Measurements from ENCODE around the gene TCP11L2. TPM values are rescaled to one million over a fixed set of nuclear protein-coding genes. Genes with fewer than 3 reads are reported as not detected.

The TCP11L2 gene
- total and polyA plus RNA-seq, 2 of the 8 experiments (the other 6 are each of a cell fraction or from before 2014, with no cell fraction given) = 2.1 to 7.1 TPM

DNA sequence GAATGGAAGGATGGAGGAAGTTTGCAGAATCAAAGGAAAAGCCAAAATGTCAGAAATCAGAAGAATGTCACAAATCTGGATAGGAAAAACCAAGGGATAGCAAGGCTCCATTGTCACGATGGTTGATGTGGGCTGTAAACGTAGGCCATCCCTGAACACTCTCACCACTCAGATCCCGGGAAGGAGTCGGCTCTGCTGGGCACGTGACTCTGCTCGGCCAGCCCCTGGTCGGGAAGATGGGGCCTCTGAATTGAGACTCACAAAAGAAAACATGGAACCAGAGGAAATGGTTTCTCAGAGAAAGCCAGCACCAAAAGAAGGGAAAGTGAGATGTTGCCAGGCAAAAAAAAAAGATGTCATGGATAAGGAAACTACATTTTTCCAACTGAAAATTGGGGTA is 26.2 kb downstream of the TCP11L2 start:
- Histone ChIP-seq H3K9me3 (ENCODE audit: insufficient read depth in 2 of 2, low read depth in 1 of 2, low read length in 1 of 2) (peaks cover 0 to 5% of the 10 kb centered on the region in 2 experiments; a peak in 3 of 4 replicates), H4K5ac (ENCODE audit: insufficient read length, low read depth, low read length) (no peak overlapping the region), H3K9ac (replicated peaks in 1 of 4; ENCODE audit: extremely low read depth in 1 of 4, low read depth in 3 of 4, low read length in 3 of 4) (no peak overlapping the region), H2BK120ac (replicated peaks; ENCODE audit: low read depth, low read length) (no peak overlapping the region), H3K4me3 (ENCODE audit: extremely low read depth in 1 of 4, insufficient read depth in 2 of 4, low read depth in 3 of 4, low read length in 4 of 4) (no peak overlapping the region), H2BK15ac (ENCODE audit: low read length) (no peak overlapping the region), H3K4ac (replicated peaks; ENCODE audit: insufficient read length, low read depth, low read length) (no peak overlapping the region), H3K23ac (ENCODE audit: insufficient read length) (no peak overlapping the region), H4K91ac (replicated peaks; ENCODE audit: insufficient read length, low read length) (no peak overlapping the region), H4K8ac (ENCODE audit: extremely low read depth, insufficient read depth, low read length) (no peak overlapping the region), H2BK12ac (ENCODE audit: low read depth, low read length) (no peak overlapping the region), H3K27ac (ENCODE audit: low read depth, low read length) (no peak overlapping the region), H3K79me1 (ENCODE audit: low read depth, low read length) (no peaks in the 10 kb centered on the region), H3K4me2 (ENCODE audit: insufficient read depth in 1 of 2, low read depth in 2 of 2, low read length in 2 of 2) (no peak overlapping the region), H4K20me1 (replicated peaks in 1 of 2; ENCODE audit: control insufficient read depth in 1 of 2, insufficient read depth in 2 of 2, low read length in 2 of 2) (no peaks in the 10 kb centered on the region), H2AK5ac (ENCODE audit: low read depth, low read length) (no peak overlapping the region), H3K23me2 (ENCODE audit: low read depth, low read length) (no peaks in the 10 kb centered on the region; the same call in 1 of the 2 replicates), H3K14ac (ENCODE audit: insufficient read length) (no peak overlapping the region), H3K4me1 (replicated peaks in 1 of 4; ENCODE audit: control insufficient read depth in 3 of 4, insufficient read depth in 4 of 4, low read length in 3 of 4) (peaks cover 2 to 6% (median 4%) of the 10 kb centered on the region in 4 experiments; a peak in 4 of 7 replicates), H3K79me2 (ENCODE audit: control insufficient read depth in 1 of 2, insufficient read depth in 2 of 2, low read length in 2 of 2) (no peaks in the 10 kb centered on the region), H2AFZ (ENCODE audit: low read length) (no peak overlapping the region), H3K18ac (ENCODE audit: extremely low read depth, low read length) (no peak overlapping the region), H3K56ac (replicated peaks; ENCODE audit: insufficient read length, low read depth, low read length) (no peak overlapping the region), H3K27me3 (replicated peaks in 1 of 4; ENCODE audit: control insufficient read depth in 3 of 4, extremely low read depth in 1 of 4, insufficient read depth in 3 of 4, low read length in 3 of 4) (peaks cover 0 to 5% (median 1%) of the 10 kb centered on the region in 4 experiments; a peak in 3 of 7 replicates), H3K36me3 (ENCODE audit: control insufficient read depth in 2 of 4, insufficient read depth in 4 of 4, low read length in 3 of 4) (no peaks in the 10 kb centered on the region; a peak in 1 of 8 replicates), H2BK20ac (ENCODE audit: low read length) (no peak overlapping the region), H2BK5ac (ENCODE audit: low read depth, low read length) (no peak overlapping the region)
- DNase-seq (ENCODE audit: low read depth in 1 of 2, low spot score in 2 of 2) (no peak), FAIRE-seq (no peak)
- TF ChIP-seq ZNF274 (IDR thresholded peaks at IDR 0.05; ENCODE audit: borderline replicate concordance, extremely low read depth, low read length) (no peak), GABPA (IDR thresholded peaks at IDR 0.05; ENCODE audit: borderline replicate concordance, insufficient read depth, low read length) (no peak), FOSL1 (IDR thresholded peaks at IDR 0.05; ENCODE audit: insufficient read depth, low read depth, low read length) (no peak), RAD21 (IDR thresholded peaks at IDR 0.05 in 1 of 2, conservative IDR thresholded peaks at IDR 0.05 in 1 of 2; ENCODE audit: low read depth in 2 of 2, low read length in 2 of 2) (no peak), SP1 (IDR thresholded peaks at IDR 0.05; ENCODE audit: low read depth, low read length) (no peak), SP2 (IDR thresholded peaks at IDR 0.05; ENCODE audit: low read length) (no peak), RXRA (IDR thresholded peaks at IDR 0.05; ENCODE audit: insufficient read depth, low read depth, low read length) (no peak), EZH2 (IDR thresholded peaks at IDR 0.05; ENCODE audit: low read depth, low read length, severe bottlenecking) (no peak), ASH2L (IDR thresholded peaks at IDR 0.05; ENCODE audit: low read length) (no peak), SRF (IDR thresholded peaks at IDR 0.05; ENCODE audit: low read depth, low read length) (no peak)
- 83% methylated on average over 7 of the region's 7 CpGs; no CpG with 5 or more reads in 1 of the 2 experiments for WGBS, 2 experiments (ENCODE audit: extremely low coverage in 1 of 2, insufficient coverage in 1 of 2, insufficient read length in 1 of 2, insufficient replicate concordance in 2 of 2, low coverage in 1 of 2, low lambda C conversion rate in 2 of 2, missing lambda C conversion rate in 1 of 2)
- POLR2A ChIA-PET (ENCODE audit: partially characterized antibody) = no interaction called here
- CTCF ChIA-PET (ENCODE audit: partially characterized antibody) = no interaction called here
